ENCODE data around the gene SKI.

The SKI gene

DNA sequence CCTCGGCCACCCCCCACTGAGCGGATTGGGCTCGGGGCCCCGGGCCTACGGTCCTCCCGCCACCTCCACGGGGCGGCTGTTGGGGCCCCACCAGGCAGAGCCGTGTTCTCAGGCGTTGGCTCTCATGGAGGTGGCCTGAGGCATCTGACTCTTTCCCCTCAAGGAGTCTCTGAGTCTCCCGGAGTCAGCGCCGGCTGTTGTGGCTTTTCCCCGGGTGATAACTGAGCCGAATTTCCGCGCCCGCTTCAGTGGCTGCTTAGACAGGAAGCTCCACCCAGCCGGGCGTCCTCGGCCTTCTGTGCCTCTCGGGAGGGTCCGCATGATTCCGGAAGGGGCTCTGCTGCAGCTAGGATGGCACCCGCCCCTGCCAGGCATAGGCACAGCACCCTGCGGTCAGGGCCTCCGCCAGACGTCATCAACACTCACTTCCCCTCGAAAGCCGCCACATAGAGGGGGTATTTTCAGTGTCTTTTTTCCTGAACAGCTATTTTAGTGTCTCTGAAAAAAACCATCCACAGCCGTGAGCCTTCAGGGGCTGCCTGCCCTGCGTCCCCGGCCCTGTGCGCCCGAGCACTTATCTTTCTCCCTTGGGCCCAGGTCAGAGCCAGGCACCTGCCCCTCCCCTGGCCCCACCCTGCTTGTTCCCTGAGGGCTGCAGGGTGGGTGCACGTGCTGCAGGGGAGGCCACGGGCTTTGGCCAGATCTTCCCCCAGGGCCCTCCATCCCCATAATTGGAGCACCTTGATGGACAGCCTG, 72.9 kb downstream of the SKI start:
- H3K36me3 ChIP-seq (ENCODE audit: control insufficient read depth, insufficient read depth, low read length), result peaks cover 38% of the 10 kb centered on the region
- H3K27ac ChIP-seq (ENCODE audit: low read depth, low read length), result peak overlapping the region; percentile 36; the same call in 1 of the 2 replicates
- no peak overlapping the region for H3K4me3 ChIP-seq (ENCODE audit: low read depth, low read length)
- H3K27me3 ChIP-seq (ENCODE audit: control insufficient read depth, insufficient read depth, low read length), result no peaks in the 10 kb centered on the region
- H3K4me1 ChIP-seq (ENCODE audit: control insufficient read depth, insufficient read depth, low read length), result peaks cover 16% of the 10 kb centered on the region; the same call in 1 of the 2 replicates
- no peaks in the 10 kb centered on the region for H3K9me3 ChIP-seq (ENCODE audit: control insufficient read depth, insufficient read depth, low read depth, low read length)
- H3K9ac ChIP-seq (ENCODE audit: low read length), result no peak overlapping the region

DNA sequence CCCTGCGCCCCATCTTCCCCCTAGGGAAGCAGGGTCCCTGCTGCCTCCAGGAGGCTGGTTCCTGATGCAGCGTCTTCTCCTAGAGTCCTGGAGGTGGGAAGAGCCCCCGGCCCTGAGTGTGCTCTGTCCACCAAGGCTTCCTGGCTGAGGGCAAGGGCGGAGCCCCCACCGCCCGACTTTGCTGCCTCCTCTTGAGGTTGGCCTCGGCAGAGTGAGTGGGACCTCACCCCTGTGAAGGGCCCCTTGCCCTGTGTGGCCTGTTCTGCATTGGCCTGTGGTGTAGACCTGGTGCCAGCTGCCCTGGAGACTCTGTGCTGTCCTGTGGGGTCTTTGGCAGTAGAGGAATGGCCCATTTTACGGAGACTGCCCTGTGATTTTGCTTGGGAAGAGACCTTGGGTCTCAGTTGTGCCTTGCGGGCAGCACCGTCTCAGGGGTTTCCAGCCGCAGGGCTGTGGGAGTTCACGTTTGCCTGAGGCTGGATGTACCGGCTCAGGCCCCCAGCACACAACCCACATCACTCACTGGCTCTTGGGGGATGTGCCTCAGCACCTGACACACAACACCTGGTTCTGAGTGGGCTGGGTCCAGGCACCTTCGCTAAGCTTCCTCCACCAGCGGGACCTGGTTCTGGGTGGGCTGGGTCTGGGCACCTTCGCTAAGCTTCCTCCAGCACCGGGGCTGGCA, 73.6 kb downstream of the SKI start:
- peak overlapping the region; percentile 36; the same call in 1 of the 2 replicates for H3K27ac ChIP-seq (ENCODE audit: low read depth, low read length)
- no peak overlapping the region for H3K4me3 ChIP-seq (ENCODE audit: low read depth, low read length)
- no peaks in the 10 kb centered on the region for H3K9me3 ChIP-seq (ENCODE audit: control insufficient read depth, insufficient read depth, low read depth, low read length)
- H3K9ac ChIP-seq (ENCODE audit: low read length), result no peak overlapping the region
- peaks cover 20% of the 10 kb centered on the region; the same call in 1 of the 2 replicates for H3K4me1 ChIP-seq (ENCODE audit: control insufficient read depth, insufficient read depth, low read length)
- no peaks in the 10 kb centered on the region for H3K27me3 ChIP-seq (ENCODE audit: control insufficient read depth, insufficient read depth, low read length)
- H3K36me3 ChIP-seq (ENCODE audit: control insufficient read depth, insufficient read depth, low read length), result peaks cover 45% of the 10 kb centered on the region

DNA sequence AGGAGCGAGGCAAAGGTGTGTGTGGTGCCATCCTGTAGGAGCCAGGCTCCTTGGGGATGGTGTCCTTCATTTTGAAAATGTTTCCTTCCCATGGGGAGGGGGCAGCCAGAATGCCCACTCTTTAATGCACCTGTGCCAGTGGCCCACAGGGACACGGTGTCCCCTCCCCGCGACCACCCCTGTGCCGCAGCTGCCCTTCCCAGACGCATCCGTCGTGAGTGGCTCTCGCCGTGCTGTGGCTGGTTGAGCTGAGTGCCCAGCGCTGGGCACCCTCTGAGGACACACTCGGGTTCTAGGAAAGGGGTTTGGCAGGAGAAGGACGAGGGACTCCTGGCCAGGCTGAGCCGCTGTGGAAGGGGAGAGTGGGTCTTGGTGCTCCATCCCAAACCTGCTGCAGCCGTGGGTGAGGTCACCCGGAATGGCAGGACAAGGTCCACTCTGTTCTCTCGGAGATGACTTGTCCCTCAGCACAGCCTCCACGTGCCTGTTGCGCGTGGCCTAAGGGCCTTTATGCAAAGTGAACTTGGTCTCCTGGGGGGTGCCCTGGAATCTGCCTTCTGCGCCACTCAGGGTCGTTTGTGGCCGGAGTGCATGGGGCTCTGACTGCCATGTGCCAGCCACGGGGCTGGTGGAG, 74.3 kb downstream of the SKI start:
- Histone ChIP-seq H3K27me3 (ENCODE audit: control insufficient read depth, insufficient read depth, low read length) (no peaks in the 10 kb centered on the region), H3K4me3 (ENCODE audit: low read depth, low read length) (no peak overlapping the region), H3K9ac (ENCODE audit: low read length) (no peak overlapping the region), H3K9me3 (ENCODE audit: control insufficient read depth, insufficient read depth, low read depth, low read length) (no peaks in the 10 kb centered on the region), H3K4me1 (ENCODE audit: control insufficient read depth, insufficient read depth, low read length) (peaks cover 20% of the 10 kb centered on the region; the same call in 1 of the 2 replicates), H3K36me3 (ENCODE audit: control insufficient read depth, insufficient read depth, low read length) (peaks cover 51% of the 10 kb centered on the region), H3K27ac (ENCODE audit: low read depth, low read length) (no peak overlapping the region)

DNA sequence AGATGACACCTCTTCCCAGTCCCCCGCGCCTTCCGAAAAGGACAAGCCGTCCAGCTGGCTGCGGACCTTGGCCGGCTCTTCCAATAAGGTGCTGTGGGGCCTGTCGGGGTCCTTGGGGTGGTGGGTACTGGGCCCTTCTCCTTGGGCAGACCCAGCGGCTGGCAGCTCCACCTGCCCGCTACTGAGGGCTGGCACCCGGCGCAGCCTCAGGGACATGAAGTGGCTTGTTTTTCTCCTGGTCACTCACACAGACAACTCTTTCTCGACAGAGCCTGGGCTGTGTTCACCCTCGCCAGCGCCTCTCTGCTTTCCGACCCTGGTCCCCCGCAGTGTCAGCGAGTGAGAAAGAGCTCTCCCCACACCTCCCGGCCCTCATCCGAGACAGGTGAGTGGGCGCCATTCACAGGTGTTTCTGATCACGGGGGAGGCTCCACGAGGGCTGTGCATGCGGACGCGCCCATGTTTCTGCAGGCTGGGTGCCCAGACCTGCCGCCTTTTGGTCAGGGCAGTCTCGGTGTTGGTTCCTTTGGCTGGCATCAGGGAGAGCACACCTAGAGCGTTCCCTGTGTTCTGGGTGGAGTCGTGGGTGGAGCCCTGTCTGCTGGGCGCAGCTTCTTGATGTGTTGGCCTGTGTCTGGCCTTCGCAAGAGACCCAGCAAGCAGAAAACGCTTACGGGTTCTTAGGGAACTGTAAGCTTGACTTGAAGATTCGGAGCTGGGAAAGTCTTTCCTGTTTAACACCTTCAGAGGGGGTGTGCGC, 75.1 kb downstream of the SKI start:
- Histone ChIP-seq H3K36me3 (ENCODE audit: control insufficient read depth, insufficient read depth, low read length) (peaks cover 55% of the 10 kb centered on the region), H3K9ac (ENCODE audit: low read length) (no peak overlapping the region), H3K9me3 (ENCODE audit: control insufficient read depth, insufficient read depth, low read depth, low read length) (no peaks in the 10 kb centered on the region), H3K27me3 (ENCODE audit: control insufficient read depth, insufficient read depth, low read length) (no peaks in the 10 kb centered on the region), H3K4me3 (ENCODE audit: low read depth, low read length) (no peak overlapping the region), H3K27ac (ENCODE audit: low read depth, low read length) (no peak overlapping the region), H3K4me1 (ENCODE audit: control insufficient read depth, insufficient read depth, low read length) (peaks cover 20% of the 10 kb centered on the region; the same call in 1 of the 2 replicates)

DNA sequence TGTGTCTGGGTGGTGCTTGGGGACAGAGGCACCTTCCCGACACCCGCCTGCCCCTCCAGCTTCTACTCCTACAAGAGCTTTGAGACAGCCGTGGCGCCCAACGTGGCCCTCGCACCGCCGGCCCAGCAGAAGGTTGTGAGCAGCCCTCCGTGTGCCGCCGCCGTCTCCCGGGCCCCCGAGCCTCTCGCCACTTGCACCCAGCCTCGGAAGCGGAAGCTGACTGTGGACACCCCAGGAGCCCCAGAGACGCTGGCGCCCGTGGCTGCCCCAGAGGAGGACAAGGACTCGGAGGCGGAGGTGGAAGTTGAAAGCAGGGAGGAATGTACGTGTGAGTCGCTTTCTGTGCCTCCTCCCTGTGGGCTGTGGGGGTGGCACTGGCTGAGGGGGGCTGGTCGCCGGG, 75.7 kb downstream of the SKI start:
- H3K4me3 ChIP-seq (ENCODE audit: low read depth, low read length), result no peak overlapping the region
- H3K27me3 ChIP-seq (ENCODE audit: control insufficient read depth, insufficient read depth, low read length), result no peaks in the 10 kb centered on the region
- peaks cover 20% of the 10 kb centered on the region; the same call in 1 of the 2 replicates for H3K4me1 ChIP-seq (ENCODE audit: control insufficient read depth, insufficient read depth, low read length)
- peaks cover 61% of the 10 kb centered on the region for H3K36me3 ChIP-seq (ENCODE audit: control insufficient read depth, insufficient read depth, low read length)
- no peaks in the 10 kb centered on the region for H3K9me3 ChIP-seq (ENCODE audit: control insufficient read depth, insufficient read depth, low read depth, low read length)
- H3K9ac ChIP-seq (ENCODE audit: low read length), result no peak overlapping the region
- H3K27ac ChIP-seq (ENCODE audit: low read depth, low read length), result no peak overlapping the region

DNA sequence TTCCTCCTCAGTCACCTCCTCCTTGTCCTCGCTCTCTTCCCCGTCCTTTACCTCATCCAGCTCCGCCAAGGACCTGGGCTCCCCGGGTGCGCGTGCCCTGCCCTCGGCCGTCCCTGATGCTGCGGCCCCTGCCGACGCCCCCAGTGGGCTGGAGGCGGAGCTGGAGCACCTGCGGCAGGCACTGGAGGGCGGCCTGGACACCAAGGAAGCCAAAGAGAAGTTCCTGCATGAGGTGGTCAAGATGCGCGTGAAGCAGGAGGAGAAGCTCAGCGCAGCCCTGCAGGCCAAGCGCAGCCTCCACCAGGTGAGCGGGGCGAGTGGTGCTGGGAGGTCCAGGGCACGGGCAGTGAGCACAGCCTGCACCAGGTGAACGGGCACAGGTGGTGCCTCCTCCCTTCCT, 76.2 kb downstream of the SKI start:
- Histone ChIP-seq H3K4me1 (ENCODE audit: control insufficient read depth, insufficient read depth, low read length) (peaks cover 18% of the 10 kb centered on the region; the same call in 1 of the 2 replicates), H3K36me3 (ENCODE audit: control insufficient read depth, insufficient read depth, low read length) (peaks cover 66% of the 10 kb centered on the region), H3K9me3 (ENCODE audit: control insufficient read depth, insufficient read depth, low read depth, low read length) (no peaks in the 10 kb centered on the region), H3K27ac (ENCODE audit: low read depth, low read length) (no peak overlapping the region), H3K27me3 (ENCODE audit: control insufficient read depth, insufficient read depth, low read length) (no peaks in the 10 kb centered on the region), H3K4me3 (ENCODE audit: low read depth, low read length) (no peak overlapping the region), H3K9ac (ENCODE audit: low read length) (no peak overlapping the region)

DNA sequence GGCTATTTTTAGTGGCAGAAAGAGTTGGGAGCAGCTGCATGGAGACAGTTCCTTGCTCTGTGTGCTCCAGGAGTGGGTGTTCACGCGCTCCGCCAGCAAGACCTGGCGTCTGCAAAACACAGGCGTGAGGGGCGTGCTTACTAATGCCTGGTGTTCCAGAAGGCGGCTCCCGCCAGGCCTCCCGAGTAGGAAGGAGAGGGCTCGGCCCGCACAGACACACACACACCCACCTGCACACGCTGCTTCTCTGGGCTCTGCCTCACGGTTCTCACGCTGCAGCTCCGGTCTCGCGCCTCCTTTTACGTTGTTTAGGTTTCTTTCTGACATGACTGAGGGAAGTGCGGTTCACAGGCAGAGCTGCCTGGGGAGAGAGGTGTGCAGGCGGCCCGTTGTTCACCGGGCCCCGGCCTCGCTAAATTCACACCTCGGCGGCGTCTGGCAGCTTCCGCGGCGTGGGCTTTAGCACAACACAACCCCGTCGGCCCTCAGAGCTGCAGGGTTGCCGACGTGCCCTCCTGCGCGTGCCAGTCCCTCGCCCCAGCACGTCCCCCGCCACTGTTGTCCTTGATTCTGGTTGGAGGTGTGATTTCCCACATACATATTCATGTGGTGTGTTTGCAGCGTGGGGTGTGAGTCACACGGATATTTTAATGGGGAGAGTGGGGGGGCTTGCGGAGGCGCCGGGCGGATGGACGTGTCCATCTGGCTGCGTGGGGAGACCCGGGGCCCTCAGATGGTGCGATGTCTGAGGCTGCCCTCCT, 77.0 kb downstream of the SKI start:
- Histone ChIP-seq H3K27ac (ENCODE audit: low read depth, low read length) (no peak overlapping the region), H3K27me3 (ENCODE audit: control insufficient read depth, insufficient read depth, low read length) (no peaks in the 10 kb centered on the region), H3K9ac (ENCODE audit: low read length) (no peak overlapping the region), H3K4me3 (ENCODE audit: low read depth, low read length) (no peak overlapping the region), H3K36me3 (ENCODE audit: control insufficient read depth, insufficient read depth, low read length) (peaks cover 66% of the 10 kb centered on the region), H3K9me3 (ENCODE audit: control insufficient read depth, insufficient read depth, low read depth, low read length) (no peaks in the 10 kb centered on the region), H3K4me1 (ENCODE audit: control insufficient read depth, insufficient read depth, low read length) (peaks cover 9% of the 10 kb centered on the region; the same call in 1 of the 2 replicates)

DNA sequence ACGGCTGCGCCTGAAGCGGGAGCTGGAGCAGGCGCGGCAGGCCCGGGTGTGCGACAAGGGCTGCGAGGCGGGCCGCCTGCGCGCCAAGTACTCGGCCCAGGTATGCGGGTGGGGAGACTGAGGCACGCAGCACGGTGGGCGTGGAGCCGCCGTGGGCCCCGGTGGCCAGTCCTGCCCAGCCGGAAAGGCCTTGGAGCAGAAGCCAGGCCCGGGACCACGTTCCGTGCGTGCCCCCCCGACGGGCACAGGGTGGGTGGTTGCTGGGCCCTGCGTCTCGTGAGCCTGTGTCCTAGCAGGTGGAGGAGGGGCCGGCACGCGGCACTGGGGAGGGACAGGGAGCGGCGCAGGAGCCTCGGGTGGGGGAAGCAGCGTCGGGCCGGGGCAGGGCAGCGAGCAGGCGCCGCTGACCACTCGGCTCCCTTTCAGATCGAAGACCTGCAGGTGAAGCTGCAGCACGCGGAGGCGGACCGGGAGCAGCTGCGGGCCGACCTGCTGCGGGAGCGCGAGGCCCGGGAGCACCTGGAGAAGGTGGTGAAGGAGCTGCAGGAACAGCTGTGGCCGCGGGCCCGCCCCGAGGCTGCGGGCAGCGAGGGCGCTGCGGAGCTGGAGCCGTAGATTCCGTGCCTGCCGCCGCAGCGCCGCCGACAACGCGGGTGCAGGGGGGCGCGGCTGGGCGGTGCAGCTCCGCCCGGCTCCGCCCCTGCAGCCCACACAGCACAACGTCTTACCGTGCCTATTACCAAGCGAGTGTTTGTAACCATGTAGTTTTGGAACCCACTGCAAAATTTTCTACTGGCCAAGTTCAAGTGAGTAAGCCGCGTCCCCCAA, 78.2 kb downstream of the SKI start:
- H3K27ac ChIP-seq (ENCODE audit: low read depth, low read length), result no peak overlapping the region; the same call in 1 of the 2 replicates
- no peak overlapping the region for H3K9ac ChIP-seq (ENCODE audit: low read length)
- no peak overlapping the region for H3K4me3 ChIP-seq (ENCODE audit: low read depth, low read length)
- peaks cover 9% of the 10 kb centered on the region for H3K4me1 ChIP-seq (ENCODE audit: control insufficient read depth, insufficient read depth, low read length)
- no peaks in the 10 kb centered on the region for H3K9me3 ChIP-seq (ENCODE audit: control insufficient read depth, insufficient read depth, low read depth, low read length)
- H3K36me3 ChIP-seq (ENCODE audit: control insufficient read depth, insufficient read depth, low read length), result peaks cover 66% of the 10 kb centered on the region
- no peaks in the 10 kb centered on the region for H3K27me3 ChIP-seq (ENCODE audit: control insufficient read depth, insufficient read depth, low read length)

DNA sequence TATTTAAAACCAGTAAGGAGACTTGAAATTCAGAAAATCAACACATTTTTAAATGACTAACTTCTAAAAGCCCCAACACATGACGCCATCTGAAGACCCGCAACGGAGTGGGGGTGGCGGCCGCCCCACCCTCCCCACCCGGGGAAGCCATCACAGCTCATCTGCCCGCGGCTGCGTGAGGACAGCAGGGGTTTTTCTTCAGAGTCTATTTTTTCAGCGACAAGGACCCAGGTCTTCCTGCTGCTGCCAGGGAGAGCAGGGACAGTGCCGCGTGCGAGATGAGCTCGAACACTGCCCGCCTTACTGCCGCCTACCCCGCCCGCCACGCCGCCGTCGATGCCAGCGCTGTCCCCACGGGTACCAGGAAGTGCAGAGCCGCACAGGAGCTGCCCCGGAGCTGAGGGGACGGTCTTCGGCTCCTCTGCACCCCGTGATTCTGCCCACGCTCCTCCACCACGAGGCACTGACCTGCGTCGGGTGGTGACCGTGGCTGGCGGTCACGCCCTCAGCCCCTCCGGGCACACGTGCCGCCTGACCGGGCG, 79.0 kb downstream of the SKI start:
- H3K36me3 ChIP-seq (ENCODE audit: control insufficient read depth, insufficient read depth, low read length), result peaks cover 64% of the 10 kb centered on the region
- no peaks in the 10 kb centered on the region for H3K9me3 ChIP-seq (ENCODE audit: control insufficient read depth, insufficient read depth, low read depth, low read length)
- H3K9ac ChIP-seq (ENCODE audit: low read length), result no peak overlapping the region
- H3K27ac ChIP-seq (ENCODE audit: low read depth, low read length), result no peak overlapping the region
- no peaks in the 10 kb centered on the region for H3K27me3 ChIP-seq (ENCODE audit: control insufficient read depth, insufficient read depth, low read length)
- H3K4me3 ChIP-seq (ENCODE audit: low read depth, low read length), result no peak overlapping the region
- peaks cover 15% of the 10 kb centered on the region for H3K4me1 ChIP-seq (ENCODE audit: control insufficient read depth, insufficient read depth, low read length)

All from HUES6 (cell line).